GM18873 (cell line): ENCODE data around the gene UBTD1.
"Not testable (repeated sequence)": the region's sequence is repeated elsewhere in the genome, so short reads cannot be mapped to it uniquely, and the experiment has no call there.

Experiments
- ATAC-seq: cut with Tn5 transposase; IDR thresholded peaks from one replicate; pipeline ENCODE4 v1.9.1; 2021; ENCODE audit warnings: mild to moderate bottlenecking, moderate library complexity, moderate number of reproducible peaks; ENCODE audit not compliant: unreplicated experiment, low FRiP score

Gene UBTD1

DNA sequence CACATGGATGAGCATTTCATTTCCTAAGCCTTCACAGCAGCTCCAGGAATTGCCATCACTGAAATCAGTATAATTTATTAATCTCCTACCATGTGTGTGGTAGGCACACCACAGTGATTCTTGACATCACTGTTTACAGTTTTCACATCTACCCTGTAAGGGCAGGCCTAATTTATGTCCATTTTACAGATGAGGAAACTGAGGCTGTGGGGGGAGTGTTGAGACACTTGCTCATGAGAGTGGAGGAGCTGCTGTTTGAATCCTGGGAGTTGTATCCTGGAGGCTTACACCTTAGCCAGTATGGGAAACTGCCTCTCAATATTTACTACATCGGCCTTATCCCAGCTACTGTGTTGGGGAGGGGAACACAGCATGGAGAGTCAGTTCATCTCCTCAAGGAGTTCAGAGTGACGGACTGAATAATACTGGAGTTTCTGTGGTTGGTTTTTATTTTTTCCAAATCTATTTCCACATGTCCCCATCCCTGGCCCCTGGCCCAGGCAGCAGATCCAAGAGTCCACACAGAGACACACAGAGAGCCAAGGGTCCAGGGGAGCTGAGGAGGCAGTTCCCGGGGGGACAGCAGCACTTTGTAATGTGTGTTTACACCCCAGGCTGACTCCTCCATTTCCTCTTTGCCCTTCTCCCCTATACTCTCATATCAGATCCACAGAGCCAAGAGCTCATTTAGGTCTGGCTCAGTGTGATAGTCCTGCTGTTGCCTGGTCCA lies 13.2 kb downstream of the UBTD1 start:
- ATAC-seq: no peak

DNA sequence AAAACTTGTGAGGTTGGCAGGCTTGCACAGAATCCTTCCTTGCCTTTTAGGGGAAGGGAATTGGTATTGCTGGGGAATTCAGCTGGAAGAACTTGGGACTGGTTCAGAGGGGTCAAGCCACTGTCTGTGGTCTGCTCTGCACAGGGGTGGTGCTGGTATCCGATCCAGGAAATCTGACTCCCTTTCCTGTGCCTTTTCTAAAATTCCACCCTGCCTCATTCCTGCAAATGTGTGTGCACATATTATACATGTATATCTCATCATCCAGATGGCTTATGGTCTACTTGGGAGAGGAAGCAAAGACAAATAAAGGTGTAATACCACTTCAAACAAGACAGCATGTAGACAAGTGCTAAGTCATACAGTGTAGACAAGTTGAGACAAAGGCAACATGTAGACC lies 14.3 kb downstream of the UBTD1 start:
- ATAC-seq: no peak

DNA sequence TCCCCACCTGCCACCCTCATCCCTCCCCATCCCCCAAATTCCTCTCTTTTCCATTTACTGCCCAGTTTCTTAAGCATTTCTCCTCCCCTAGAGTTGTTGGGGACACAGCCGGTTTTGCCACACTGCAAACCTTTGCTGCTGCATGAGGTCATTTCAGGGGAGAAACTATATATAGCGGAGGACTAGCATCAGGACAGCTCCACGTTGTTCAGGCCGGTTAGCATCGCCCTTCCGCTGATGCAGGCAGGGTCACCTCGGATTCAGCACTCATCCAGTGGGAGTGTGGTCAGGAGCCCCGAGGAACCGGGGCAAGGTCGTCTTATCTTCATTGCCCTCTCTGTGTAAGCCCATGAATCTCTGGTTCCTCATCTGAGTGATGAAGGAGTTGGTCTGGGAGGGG lies 15.6 kb downstream of the UBTD1 start:
- ATAC-seq: no peak

DNA sequence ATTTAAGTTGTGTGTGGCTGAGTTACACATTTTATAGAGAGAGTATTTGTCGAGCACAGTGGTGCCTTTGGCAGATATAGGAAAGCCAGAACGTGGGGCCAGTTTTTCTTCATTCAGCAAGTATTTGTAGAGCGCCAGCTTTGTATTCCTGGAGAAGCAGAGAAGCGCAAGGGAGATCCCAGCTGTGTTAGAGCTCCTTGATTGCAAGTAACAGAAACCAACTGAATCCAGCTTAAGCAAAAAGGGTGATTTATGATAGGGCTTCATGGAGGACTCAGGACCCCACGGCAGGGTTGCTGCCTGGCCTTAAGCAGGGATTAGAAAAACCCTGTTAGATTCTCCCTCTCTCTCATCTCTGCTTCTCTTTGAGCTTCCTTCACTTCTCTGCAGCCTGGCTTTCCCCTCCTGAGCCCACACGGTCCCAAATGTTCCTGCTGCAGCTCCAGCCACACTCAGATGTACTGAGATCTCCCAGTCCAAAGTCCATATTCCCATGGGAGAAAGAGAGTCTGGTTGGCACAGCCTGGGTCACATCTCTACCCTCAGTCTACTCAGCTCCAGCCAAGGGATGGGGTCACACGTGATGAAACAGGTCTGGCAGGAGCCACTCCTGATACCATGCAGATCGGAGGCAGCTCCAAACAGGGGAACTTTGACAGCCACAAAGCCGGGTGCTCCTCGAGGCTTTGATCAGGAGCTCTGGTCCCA lies 16.7 kb downstream of the UBTD1 start:
- ATAC-seq: no peak

DNA sequence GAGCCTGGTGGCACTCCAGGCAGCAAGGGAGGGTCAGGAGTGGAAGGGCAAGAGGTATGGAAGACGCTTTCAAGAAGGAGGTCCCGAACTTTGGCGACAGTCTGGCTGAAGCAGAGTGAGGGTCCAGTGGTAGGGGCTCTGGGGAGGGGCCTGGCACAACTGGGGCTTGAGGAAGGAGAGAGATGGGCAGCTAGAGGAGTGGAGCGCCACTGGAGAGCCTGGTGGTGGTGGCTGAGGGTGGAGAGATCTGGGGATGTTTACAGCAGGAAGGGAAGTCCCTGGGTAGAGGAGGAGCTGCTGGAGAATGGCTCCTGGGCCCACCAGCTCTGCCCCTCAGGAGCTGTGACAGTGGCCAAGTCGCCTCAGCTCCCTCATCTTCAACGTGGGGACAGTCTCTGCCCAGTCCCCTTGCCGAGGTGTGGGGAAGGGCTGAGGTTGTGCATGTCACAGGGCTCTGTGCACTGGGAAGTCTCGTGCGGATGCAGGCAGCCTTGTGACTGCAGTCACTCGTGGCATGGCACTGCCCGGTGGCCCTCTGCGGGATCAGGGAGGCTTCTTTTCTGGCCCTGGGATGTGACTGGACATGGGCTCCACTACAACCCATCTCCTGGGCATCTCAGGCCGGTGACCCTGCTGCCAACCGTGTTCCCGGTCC lies 18.5 kb downstream of the UBTD1 start:
- ATAC-seq: no peak

DNA sequence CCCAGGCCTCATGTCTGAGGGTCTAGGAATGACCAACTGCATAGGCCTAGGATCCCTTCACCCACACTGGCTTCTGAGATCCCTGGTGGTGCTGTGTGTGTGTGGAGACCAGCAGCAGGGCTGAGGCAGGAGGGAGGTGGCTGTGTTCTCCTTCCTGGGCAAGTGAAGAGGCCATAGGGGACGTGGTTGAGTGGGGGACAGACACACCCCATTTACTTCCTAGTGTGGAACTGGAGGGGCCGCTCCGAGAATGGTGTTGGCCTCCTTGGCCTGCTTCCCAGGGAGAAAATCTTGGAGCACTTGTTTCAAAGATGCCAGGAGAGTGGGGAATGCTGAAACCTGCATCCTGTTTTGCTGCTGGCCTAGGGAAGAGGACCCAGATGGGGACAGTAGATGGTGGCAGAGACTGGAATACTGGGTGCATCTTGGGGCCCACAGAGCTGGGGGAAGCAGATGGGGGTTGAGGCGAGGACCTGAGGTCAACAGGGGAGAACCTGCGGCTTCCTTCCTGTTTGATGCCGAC lies 19.1 kb downstream of the UBTD1 start:
- no peak for ATAC-seq

DNA sequence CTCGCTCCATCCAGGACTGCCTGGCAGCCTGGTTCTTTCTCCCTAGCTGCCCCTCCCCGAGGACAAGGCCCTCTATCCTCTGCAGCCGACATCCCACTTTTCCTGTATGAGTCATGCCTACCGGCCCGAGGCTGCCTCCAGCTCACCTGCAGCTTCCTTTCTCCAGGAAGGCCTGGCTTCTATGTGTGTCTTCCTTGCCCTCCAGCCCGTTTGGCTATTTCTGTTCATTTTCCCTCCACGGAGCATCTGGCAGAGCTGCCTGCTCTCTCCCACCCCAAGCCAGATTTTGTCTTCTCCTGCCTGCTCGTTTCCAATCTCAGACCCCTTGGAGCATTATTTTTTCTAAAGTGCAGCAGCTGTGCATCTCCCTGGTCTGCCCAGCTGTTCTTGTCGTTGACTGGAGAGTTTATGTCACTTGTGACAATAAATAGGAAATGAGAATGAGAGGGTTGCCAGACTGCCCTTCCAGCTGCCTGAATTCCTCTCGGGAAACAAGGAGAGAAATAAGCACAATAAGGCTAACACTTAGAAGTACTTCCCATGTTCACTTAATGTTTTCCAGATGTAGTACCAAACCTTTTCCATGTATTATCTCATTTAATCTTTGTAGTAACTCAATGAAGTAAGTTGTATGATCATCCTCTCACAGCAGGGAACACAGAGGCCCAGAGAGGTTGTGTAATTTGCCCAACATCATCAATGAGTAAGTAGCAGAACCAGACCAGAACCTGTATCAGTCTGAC lies 19.7 kb downstream of the UBTD1 start:
- no peak for ATAC-seq

DNA sequence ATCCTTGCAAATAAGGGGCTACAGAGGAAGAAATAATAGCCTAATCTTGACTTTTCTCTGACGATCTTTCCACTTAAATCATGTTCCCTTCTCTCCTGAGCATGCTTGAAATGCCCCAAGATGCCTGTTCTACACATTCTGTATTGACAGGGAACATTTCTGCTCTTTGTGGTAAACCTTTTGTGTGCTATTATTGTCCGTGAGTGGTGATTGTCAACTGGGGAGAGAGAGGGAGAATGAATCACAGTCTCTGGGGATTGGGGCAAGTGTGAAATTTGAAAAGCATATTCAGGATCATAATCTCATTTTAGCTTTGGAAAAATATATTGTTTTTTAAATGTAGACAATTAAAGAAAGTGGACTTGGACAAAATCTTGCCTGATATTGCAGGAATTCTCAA lies 20.6 kb downstream of the UBTD1 start:
- no peak for ATAC-seq

DNA sequence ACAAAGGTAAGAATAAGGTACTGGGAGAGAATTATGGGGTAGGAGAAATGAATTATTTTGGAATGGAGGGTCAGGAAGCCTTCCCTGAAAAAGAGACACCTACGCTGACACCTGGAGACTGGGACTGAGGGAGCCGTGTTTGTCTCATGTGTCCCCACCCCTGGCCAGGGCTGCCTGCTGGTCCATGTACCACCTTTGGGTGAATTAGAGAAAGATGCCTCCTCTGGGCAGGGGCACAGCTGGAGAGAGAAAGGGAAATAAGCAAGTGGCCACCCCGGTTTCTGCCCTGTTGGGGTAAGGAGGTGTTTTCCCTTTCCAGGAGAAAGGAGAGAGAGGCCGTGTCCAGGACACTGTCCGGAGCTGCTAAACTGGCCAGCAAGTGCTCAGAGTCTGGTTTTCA lies 21.8 kb downstream of the UBTD1 start:
- ATAC-seq: no peak

DNA sequence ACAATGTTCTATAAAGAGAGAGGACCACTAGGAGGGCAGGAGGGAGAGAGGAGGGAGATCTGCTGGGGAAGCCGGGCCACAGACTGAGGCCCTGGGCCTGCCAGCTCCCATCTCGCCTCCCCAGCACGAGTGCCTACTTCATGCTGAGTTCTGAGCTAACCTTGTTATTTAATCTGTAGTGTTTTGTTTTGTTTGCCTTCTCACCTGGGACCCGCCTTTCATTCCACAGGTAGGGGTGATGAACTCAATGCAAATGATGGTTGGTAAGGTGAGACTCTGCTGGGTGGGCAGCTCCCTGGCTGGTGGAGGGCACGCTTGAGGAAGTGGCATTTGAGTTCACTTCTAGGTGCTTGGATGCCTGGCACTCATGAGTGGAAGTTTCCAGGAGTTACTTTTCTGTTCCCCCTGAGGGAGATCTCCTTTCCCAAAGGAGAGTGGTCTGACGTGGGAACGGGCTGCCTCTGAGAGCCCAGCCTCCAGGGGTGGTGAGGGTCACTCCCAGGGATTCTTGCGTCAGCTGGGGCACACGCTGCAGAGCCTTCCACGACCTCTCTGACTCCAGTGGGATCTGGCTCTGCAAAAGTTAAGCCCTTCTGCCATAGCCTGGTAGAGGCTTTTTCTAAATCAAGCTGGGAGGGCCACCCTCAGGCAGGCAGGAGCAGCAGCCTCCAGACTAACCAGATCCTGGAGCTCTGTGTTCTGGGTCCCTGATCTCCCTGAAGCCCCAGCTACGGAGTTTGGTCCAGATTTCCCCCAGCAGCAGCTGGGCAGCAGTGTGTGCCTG lies 22.4 kb downstream of the UBTD1 start:
- ATAC-seq: no peak

DNA sequence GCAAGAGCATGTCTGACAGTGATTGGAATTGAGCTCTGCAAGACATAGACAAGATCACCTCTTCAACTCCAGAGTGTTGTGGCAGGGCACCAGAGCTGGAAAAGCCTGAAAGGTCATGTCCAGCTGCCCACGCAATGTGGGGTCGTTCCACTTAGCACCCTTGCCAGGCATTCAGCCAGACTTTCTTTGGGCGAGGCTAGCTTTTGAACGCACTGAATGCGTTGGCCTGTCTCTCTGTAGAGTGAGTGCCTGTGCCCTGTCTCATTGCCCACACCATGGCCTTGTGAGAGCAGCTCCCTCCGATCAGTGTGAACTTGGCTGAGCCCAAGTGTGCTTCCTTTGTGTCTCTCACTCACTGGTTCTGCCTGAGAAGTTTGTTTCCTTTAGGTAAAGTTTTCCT lies 23.3 kb downstream of the UBTD1 start:
- ATAC-seq: no peak

DNA sequence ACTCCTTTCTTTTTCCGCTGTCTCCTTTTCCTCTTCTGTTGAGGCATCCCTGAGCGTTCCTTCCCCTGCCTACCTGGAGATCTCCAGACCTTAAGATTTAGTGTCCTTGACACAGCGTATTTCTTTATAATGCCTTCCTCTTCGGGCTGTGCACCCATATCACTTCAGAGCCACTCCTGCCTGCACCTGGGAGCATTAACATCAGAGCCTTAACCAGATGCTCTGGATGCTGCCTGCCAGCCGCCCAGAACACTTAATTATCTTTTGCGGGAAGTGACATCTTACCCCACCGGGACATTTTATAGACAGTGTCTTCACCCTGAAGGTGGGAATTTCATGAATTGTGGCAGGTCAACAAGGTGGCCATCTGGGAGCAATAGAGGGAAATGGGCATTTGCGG lies 24.2 kb downstream of the UBTD1 start:
- no peak for ATAC-seq

DNA sequence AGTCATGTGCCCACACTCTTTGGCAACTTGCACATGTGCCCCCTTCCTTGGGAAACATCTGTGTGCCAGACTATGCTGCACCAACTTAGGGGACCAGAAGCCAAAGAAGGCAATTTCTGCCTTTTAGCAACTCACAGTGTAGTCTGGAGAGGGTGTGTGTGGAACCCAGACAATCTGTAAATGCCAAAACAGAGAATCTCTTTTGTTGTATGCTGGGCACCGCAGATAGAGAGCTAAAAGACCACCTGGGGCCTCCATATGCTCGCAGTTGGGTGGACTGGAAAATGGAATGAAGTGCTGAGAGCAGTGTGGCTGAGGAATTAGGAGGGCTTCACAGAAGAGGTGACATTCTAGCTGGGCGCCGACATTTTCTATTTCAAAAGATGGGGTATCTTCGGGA lies 26.4 kb downstream of the UBTD1 start:
- no peak for ATAC-seq

DNA sequence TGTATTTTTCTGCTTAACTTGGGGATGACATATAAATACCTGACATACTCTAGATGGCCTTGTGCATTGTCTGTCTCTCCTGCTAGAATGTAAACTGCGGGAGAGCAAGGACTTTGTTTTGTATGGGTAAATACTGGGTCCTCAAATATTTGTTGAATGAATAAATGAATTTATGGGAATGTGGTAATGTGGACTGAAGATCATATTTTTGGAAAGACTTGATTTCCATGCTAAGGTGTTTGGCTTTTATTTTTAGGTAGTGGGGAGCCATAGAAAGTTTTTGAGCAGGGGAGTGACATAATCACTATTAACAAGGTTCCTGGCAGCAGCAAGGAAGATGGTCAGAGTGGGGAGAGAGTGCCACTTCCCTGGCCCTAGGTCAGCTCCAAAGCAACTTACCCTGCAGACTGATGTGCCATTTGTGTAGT lies 27.0 kb downstream of the UBTD1 start:
- no peak for ATAC-seq

DNA sequence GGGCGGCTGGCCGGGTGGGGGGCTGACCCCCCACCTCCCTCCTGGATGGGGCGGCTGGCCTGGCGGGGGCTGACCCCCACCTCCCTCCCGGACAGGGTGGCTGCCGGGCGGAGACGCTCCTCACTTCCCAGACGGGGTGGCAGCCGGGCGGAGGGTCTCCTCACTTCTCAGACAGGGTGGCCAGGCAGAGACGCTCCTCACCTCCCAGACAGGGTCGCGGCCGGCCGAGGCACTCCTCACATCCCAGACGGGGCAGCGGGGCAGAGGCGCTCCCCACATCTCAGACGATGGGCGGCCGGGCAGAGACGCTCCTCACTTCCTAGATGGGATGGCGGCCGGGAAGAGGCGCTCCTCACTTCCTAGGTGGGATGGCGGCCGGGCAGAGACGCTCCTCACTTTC lies 30.2 kb downstream of the UBTD1 start:
- ATAC-seq: not testable (repeated sequence)

DNA sequence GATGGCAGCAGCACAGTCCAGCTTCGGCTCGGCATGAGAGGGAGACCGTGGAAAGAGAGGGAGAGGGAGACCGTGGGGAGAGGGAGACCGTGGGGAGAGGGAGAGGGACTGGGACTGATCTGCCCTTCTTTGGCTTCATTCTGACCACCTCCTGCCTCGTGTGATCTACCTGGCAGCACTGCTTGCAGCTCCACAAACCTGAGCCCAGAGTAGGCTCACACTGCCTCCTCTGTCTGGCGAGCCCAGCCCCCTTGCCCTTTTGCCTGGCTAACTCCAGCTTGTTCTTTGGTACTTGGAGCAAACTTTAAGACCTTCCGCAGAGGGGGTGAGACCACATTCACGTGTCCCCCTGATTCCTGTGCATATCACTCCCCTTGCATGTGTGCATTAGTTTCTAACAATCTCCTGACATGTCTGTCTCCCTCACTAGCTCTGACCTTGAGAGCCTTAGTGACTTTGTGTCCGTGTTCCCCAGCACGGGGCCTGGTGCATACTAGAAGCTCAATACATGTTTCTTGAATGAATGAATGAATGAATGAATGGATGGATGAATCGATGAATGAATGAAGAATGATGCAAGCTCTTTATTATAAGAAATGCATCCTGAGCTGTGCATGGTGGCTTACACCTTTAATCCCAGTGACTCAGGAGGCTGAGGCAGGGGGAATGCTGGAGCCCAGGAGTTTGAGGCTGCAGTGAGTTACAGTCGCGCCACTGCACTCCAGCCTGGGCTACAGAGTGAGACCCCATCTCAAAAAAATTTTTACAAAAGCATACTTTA lies 31.2 kb downstream of the UBTD1 start:
- ATAC-seq: no peak

DNA sequence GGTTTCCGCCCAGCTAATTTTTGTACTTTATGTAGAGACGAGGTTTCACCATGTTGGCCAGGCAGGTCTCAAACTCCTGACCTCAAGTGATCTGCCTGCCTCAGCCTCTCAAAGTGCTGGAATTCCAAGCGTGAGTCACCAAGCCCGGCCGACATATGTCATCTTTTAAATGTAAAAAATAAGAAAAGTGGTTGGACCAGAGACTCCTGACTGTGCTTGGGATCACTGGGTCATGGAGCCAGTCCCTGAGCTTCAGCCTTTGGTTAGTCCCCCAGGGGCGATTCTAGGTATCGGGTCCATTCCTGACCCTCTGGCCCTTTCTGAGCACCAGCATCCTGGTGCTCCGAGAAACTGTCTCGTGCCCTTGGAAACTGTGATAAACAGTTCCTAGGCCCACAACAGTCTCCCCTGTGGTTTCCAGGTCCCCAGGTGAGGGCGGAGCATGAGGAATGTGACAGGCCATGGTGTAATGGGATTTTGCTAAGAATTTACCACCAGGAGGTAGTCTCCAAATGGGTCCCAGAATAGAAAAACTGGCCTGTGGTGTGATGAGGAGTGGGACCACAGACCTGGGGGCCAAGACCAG lies 32.8 kb downstream of the UBTD1 start:
- no peak for ATAC-seq

DNA sequence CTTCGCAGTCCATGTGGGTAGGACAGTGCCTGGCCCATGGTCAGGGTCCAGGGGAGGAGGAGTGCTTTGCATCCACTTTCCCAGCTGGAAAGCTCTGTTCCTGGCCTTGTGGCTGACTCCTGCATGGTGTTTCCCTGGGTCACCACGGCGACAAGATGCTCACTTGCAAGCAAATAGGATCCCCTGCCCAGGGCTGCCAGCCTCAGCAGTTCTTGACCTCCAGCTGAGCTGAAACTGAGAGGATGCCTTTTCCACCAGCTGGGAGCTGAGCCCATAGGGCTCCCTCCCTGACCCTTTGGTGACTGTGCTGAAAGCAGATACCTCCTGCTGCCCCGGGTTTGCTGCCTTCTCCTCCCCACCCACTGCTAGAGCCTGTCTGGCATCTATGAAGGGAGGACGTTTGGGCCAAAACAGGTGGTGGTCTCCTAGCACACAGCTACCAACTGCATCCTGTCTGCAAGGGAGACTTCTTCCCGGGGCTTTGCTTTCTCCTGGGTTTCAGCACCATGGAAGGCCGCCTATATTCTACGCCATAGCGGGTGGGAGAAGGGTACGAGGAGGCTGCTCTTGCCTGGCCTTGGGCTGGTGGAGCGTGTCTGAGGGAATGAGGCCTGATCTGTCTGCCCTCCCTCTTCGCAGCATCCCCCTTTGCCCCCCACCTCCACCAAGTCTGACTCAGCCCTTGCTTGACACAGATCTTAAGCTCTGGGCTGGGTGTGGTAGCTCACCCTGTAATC lies 34.4 kb downstream of the UBTD1 start:
- ATAC-seq: no peak
